ENCODE measurements around the gene RRM2.

DNA sequence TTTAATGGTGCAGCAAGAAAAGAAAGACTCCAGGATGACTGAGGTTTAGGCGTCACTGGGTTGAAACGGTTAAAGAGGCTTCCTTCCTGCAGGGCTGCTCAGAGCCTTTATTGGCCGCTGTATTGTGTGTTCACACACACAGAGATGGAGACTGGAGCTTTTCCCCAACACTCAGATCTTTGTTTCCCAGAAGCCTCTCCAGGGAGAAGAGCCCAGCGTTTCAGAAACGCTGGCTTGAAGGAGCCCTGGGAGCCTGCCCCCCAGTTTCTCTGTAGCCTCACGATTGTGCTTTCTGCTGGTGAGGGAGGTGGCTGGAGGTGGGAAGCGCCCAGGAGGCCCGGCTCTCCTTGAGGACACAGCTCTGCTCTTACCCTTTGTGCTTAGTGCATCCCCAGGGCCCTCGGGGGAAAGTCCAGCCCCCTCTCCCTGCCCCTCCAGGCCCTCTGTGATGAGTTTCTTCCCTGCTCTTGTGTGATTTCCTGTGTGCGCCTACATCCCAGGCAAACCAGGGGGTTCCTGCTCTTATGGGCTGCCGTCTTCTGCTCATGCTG is 37.1 kb downstream of the RRM2 start:
- TF ChIP-seq, protein P1, sequence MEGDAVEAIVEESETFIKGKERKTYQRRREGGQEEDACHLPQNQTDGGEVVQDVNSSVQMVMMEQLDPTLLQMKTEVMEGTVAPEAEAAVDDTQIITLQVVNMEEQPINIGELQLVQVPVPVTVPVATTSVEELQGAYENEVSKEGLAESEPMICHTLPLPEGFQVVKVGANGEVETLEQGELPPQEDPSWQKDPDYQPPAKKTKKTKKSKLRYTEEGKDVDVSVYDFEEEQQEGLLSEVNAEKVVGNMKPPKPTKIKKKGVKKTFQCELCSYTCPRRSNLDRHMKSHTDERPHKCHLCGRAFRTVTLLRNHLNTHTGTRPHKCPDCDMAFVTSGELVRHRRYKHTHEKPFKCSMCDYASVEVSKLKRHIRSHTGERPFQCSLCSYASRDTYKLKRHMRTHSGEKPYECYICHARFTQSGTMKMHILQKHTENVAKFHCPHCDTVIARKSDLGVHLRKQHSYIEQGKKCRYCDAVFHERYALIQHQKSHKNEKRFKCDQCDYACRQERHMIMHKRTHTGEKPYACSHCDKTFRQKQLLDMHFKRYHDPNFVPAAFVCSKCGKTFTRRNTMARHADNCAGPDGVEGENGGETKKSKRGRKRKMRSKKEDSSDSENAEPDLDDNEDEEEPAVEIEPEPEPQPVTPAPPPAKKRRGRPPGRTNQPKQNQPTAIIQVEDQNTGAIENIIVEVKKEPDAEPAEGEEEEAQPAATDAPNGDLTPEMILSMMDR (conservative IDR thresholded peaks at IDR 0.05; ENCODE audit: low read depth in 2 of 2) = no peak
- TF ChIP-seq POLR2AphosphoS5 (IDR thresholded peaks at IDR 0.05; ENCODE audit: low read depth) (no peak), EZH2phosphoT487 (IDR thresholded peaks at IDR 0.05; ENCODE audit: unreplicated experiment) (no peak), EZH2 (IDR thresholded peaks at IDR 0.05; ENCODE audit: low read depth, unreplicated experiment) (no peak), CREB1 (CRISPR knock-in tag; IDR thresholded peaks at IDR 0.05; ENCODE audit: low read depth) (no peak)
- TF ChIP-seq, protein P2, sequence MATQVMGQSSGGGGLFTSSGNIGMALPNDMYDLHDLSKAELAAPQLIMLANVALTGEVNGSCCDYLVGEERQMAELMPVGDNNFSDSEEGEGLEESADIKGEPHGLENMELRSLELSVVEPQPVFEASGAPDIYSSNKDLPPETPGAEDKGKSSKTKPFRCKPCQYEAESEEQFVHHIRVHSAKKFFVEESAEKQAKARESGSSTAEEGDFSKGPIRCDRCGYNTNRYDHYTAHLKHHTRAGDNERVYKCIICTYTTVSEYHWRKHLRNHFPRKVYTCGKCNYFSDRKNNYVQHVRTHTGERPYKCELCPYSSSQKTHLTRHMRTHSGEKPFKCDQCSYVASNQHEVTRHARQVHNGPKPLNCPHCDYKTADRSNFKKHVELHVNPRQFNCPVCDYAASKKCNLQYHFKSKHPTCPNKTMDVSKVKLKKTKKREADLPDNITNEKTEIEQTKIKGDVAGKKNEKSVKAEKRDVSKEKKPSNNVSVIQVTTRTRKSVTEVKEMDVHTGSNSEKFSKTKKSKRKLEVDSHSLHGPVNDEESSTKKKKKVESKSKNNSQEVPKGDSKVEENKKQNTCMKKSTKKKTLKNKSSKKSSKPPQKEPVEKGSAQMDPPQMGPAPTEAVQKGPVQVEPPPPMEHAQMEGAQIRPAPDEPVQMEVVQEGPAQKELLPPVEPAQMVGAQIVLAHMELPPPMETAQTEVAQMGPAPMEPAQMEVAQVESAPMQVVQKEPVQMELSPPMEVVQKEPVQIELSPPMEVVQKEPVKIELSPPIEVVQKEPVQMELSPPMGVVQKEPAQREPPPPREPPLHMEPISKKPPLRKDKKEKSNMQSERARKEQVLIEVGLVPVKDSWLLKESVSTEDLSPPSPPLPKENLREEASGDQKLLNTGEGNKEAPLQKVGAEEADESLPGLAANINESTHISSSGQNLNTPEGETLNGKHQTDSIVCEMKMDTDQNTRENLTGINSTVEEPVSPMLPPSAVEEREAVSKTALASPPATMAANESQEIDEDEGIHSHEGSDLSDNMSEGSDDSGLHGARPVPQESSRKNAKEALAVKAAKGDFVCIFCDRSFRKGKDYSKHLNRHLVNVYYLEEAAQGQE (IDR thresholded peaks at IDR 0.05; ENCODE audit: unreplicated experiment) = no peak
